Measurements from ENCODE around the gene ZNF341. TPM values are rescaled to one million over a fixed set of nuclear protein-coding genes. Genes with fewer than 3 reads are reported as not detected.
A peak's percentile ranks its signal among the peaks of the same experiment; 100 is the strongest.

ZNF341 gene
- total and polyA plus RNA-seq, 9 of the 15 experiments (the other 6 are each of a cell fraction or from before 2014, with no cell fraction given), result 0.08 to 2.6 (median 1.0) TPM

- no peak for TF ChIP-seq NELFE (IDR thresholded peaks at IDR 0.05; ENCODE audit: insufficient read depth, insufficient read length)
- TF ChIP-seq POLR2B (IDR thresholded peaks at IDR 0.05; ENCODE audit: low read depth, partially characterized antibody), result no peak
- 0 out of 2 replicates have a peak, but pooled peaks have one; percentile 16 for TF ChIP-seq CC2D1A (IDR thresholded peaks at IDR 0.05)
- TF ChIP-seq TOE1 (IDR thresholded peaks at IDR 0.05; ENCODE audit: borderline replicate concordance), result no peak
- no peak for TF ChIP-seq TOE1 (CRISPR knock-in tag; IDR thresholded peaks at IDR 0.05; ENCODE audit: borderline replicate concordance, low read depth)
- no peak for TF ChIP-seq ZNF445 (CRISPR knock-in tag; IDR thresholded peaks at IDR 0.05; ENCODE audit: low read depth)
- TF ChIP-seq PCBP1 (IDR thresholded peaks at IDR 0.05; ENCODE audit: low read depth, low read length, poor library complexity, severe bottlenecking), result no peak
- no peak for TF ChIP-seq SREBF1 (IDR thresholded peaks at IDR 0.05; ENCODE audit: borderline replicate concordance, low read depth, low read length)
- no peak for TF ChIP-seq HNRNPUL1 (IDR thresholded peaks at IDR 0.05; ENCODE audit: low read length)
- TF ChIP-seq THRAP3 (IDR thresholded peaks at IDR 0.05; ENCODE audit: borderline replicate concordance), result no peak
- peak; percentile 93 for TF ChIP-seq ADNP (tag; IDR thresholded peaks at IDR 0.05)
- no peak for TF ChIP-seq NCOA2 (IDR thresholded peaks at IDR 0.05; ENCODE audit: partially characterized antibody in 2 of 2)
- no peak for TF ChIP-seq WHSC1 (IDR thresholded peaks at IDR 0.05; ENCODE audit: low read length)
- no peak for TF ChIP-seq ZNF408 (CRISPR knock-in tag; IDR thresholded peaks at IDR 0.05; ENCODE audit: low read depth)
- no peak for TF ChIP-seq PCBP2 (IDR thresholded peaks at IDR 0.05; ENCODE audit: low read depth, low read length, poor library complexity, severe bottlenecking)
- TF ChIP-seq ZKSCAN3 (CRISPR knock-in tag; IDR thresholded peaks at IDR 0.05), result no peak
- peak; percentile 89 to 92 for TF ChIP-seq FOXK2 (conservative IDR thresholded peaks at IDR 0.05 in 1 of 2, IDR thresholded peaks at IDR 0.05 in 1 of 2; ENCODE audit: low read depth in 2 of 2)
- no peak for TF ChIP-seq KAT2B (IDR thresholded peaks at IDR 0.05; ENCODE audit: low read depth, low read length)
- TF ChIP-seq ATF1 (CRISPR knock-in tag; IDR thresholded peaks at IDR 0.05), result no peak
- no peak; the same call in 1 of the 2 replicates for TF ChIP-seq ATF1 (tag; IDR thresholded peaks at IDR 0.05)
- no peak for TF ChIP-seq CBX1 (IDR thresholded peaks at IDR 0.05; ENCODE audit: low read depth)
- no peak for TF ChIP-seq HDAC6 (IDR thresholded peaks at IDR 0.05; ENCODE audit: low read depth, low read length)
- peak; percentile 95 for TF ChIP-seq ZFP36 (IDR thresholded peaks at IDR 0.05; ENCODE audit: low read depth, low read length, partially characterized antibody)
- no peak for TF ChIP-seq CTCFL (IDR thresholded peaks at IDR 0.05; ENCODE audit: borderline replicate concordance, insufficient read depth, low read depth, low read length, poor library complexity, severe bottlenecking)
Observed at GRCh38 chr20:33688938-33689424, 42.8 kb upstream of the ZNF341 start (continued).

Data from K562 (cell line).